GM19023 (cell line): Measurements from ENCODE around the gene NEBL.
"Not testable (repeated sequence)": the region's sequence is repeated elsewhere in the genome, so short reads cannot be mapped to it uniquely, and the experiment has no call there.

Experiments
- ATAC-seq: cut with Tn5 transposase; IDR thresholded peaks from one replicate; pipeline ENCODE4 v1.9.1; 2021; ENCODE audit warnings: mild to moderate bottlenecking, moderate library complexity; ENCODE audit not compliant: unreplicated experiment

Gene NEBL

GRCh38 chr10:20897146-20897825, at the start of gene NEBL:
Gene NEBL (minus strand): TSS chr10:20897311. CDS start chr10:20897205, 106 bp downstream.
- no peak for ATAC-seq

- ATAC-seq: no peak
Measured at GRCh38 chr10:20945546-20946332, 48.6 kb upstream of the NEBL start.

- ATAC-seq: no peak
Measured at GRCh38 chr10:20944789-20945502, 47.8 kb upstream of the NEBL start.

GRCh38 chr10:20939414-20939813, 42.3 kb upstream of the NEBL start:
- ATAC-seq: not testable (repeated sequence)

GRCh38 chr10:20936396-20936795, 39.3 kb upstream of the NEBL start:
- ATAC-seq: no peak

- ATAC-seq: no peak
Measured at GRCh38 chr10:20935931-20936330, 38.8 kb upstream of the NEBL start.

GRCh38 chr10:20935301-20935700, 38.2 kb upstream of the NEBL start:
- ATAC-seq: no peak

- ATAC-seq: no peak
Measured at GRCh38 chr10:20933705-20934104, 36.6 kb upstream of the NEBL start.

GRCh38 chr10:20932606-20933126, 35.6 kb upstream of the NEBL start:
- no peak for ATAC-seq

GRCh38 chr10:20931156-20931795, 34.2 kb upstream of the NEBL start:
- ATAC-seq: no peak

- no peak for ATAC-seq
Measured at GRCh38 chr10:20927456-20927855, 30.3 kb upstream of the NEBL start.

- no peak for ATAC-seq
Measured at GRCh38 chr10:20922451-20922850, 25.3 kb upstream of the NEBL start.

- ATAC-seq: no peak
Measured at GRCh38 chr10:20922033-20922432, 24.9 kb upstream of the NEBL start.

- ATAC-seq: no peak
Measured at GRCh38 chr10:20920061-20920460, 22.9 kb upstream of the NEBL start.

- no peak for ATAC-seq
Measured at GRCh38 chr10:20919481-20919880, 22.4 kb upstream of the NEBL start.

GRCh38 chr10:20916976-20917375, 19.9 kb upstream of the NEBL start:
- no peak for ATAC-seq

- no peak for ATAC-seq
Measured at GRCh38 chr10:20912969-20913368, 15.9 kb upstream of the NEBL start.

- ATAC-seq: no peak
Measured at GRCh38 chr10:20911626-20912025, 14.5 kb upstream of the NEBL start.

GRCh38 chr10:20909801-20910200, 12.7 kb upstream of the NEBL start:
- no peak for ATAC-seq

GRCh38 chr10:20908391-20908790, 11.3 kb upstream of the NEBL start:
- no peak for ATAC-seq
